Globus pallidus (tissue), 1 donor: ENCODE measurements around the gene SFTPA2.
"Not testable (repeated sequence)": the region's sequence is repeated elsewhere in the genome, so short reads cannot be mapped to it uniquely, and the experiment has no call there.

Experiments used
- DNase-seq: peaks from one replicate; pipeline ENCODE4 v3.0.0-alpha.2; 2015; ENCODE audit warnings: low spot score

The SFTPA2 gene

GRCh38 chr10:79560160-79560709, at the start of gene SFTPA2:
Gene SFTPA2 (minus strand): TSS chr10:79560407. CDS start chr10:79559483, 924 bp downstream.
- DNase-seq: no peak

- DNase-seq: peak; percentile 4
These were observed 48.5 kb upstream of the SFTPA2 start for GRCh38 chr10:79608505-79609375.

- no peak for DNase-seq
These were observed 45.1 kb upstream of the SFTPA2 start for GRCh38 chr10:79605308-79605707.

GRCh38 chr10:79604294-79604693, 44.1 kb upstream of the SFTPA2 start:
- DNase-seq: no peak

GRCh38 chr10:79602953-79603352, 42.7 kb upstream of the SFTPA2 start:
- DNase-seq: no peak

- no peak for DNase-seq
These were observed 41.7 kb upstream of the SFTPA2 start for GRCh38 chr10:79601939-79602338.

- not testable (repeated sequence) for DNase-seq
These were observed 39.4 kb upstream of the SFTPA2 start for GRCh38 chr10:79599644-79600043.

GRCh38 chr10:79595510-79595909, 35.3 kb upstream of the SFTPA2 start:
- no peak for DNase-seq

- not testable (repeated sequence) for DNase-seq
These were observed 34.4 kb upstream of the SFTPA2 start for GRCh38 chr10:79594565-79594964.

GRCh38 chr10:79593377-79593776, 33.2 kb upstream of the SFTPA2 start:
- no peak for DNase-seq

GRCh38 chr10:79588800-79589199, 28.6 kb upstream of the SFTPA2 start:
- DNase-seq: no peak

- DNase-seq: no peak
These were observed 26.7 kb upstream of the SFTPA2 start for GRCh38 chr10:79586933-79587332.

GRCh38 chr10:79585870-79586527, 25.8 kb upstream of the SFTPA2 start:
- DNase-seq: no peak

GRCh38 chr10:79583488-79584024, 23.3 kb upstream of the SFTPA2 start:
- DNase-seq: no peak

GRCh38 chr10:79582954-79583353, 22.7 kb upstream of the SFTPA2 start:
- not testable (repeated sequence) for DNase-seq

GRCh38 chr10:79582096-79582495, 21.9 kb upstream of the SFTPA2 start:
- no peak for DNase-seq

GRCh38 chr10:79581044-79581443, 20.8 kb upstream of the SFTPA2 start:
- DNase-seq: no peak

- DNase-seq: no peak
These were observed 19.2 kb upstream of the SFTPA2 start for GRCh38 chr10:79579361-79579760.

GRCh38 chr10:79570624-79571023, 10.4 kb upstream of the SFTPA2 start:
- DNase-seq: not testable (repeated sequence)

- DNase-seq: no peak
These were observed 3.2 kb upstream of the SFTPA2 start for GRCh38 chr10:79563426-79563825.

GRCh38 chr10:79562135-79562756, 2.0 kb upstream of the SFTPA2 start:
- DNase-seq: peak; percentile 34

GRCh38 chr10:79561257-79561656, 1.1 kb upstream of the SFTPA2 start:
- no peak for DNase-seq
